SK-N-MC (cell line): ENCODE data around the gene NXPH2.

ENCODE experiments used
- EZH2 ChIP-seq: fragments of 200-600 bp; sonication (generic); IDR thresholded peaks from one replicate; pipeline ENCODE4 v1.6.1; 2017; ENCODE audit warnings: antibody characterized with exemption
- FOXP2 ChIP-seq: optimal IDR thresholded peaks from 2 replicates; pipeline ENCODE3; 2011; ENCODE audit warnings: mild to moderate bottlenecking, moderate library complexity; ENCODE audit not compliant: insufficient read depth; ENCODE audit errors: extremely low read length, control extremely low read depth

GRCh38 chr2:138723196-138723987, 56.8 kb downstream of the NXPH2 start:
- TF ChIP-seq FOXP2 (no peak), EZH2 (no peak)
